ENCODE results near the gene NSUN5. TPM values are rescaled to one million over a fixed set of nuclear protein-coding genes. Genes with fewer than 3 reads are reported as not detected.

The NSUN5 gene
- total RNA-seq, 4 donors from 2014 or later: 5.9 to 27.1 (median 13.7) TPM

DNA sequence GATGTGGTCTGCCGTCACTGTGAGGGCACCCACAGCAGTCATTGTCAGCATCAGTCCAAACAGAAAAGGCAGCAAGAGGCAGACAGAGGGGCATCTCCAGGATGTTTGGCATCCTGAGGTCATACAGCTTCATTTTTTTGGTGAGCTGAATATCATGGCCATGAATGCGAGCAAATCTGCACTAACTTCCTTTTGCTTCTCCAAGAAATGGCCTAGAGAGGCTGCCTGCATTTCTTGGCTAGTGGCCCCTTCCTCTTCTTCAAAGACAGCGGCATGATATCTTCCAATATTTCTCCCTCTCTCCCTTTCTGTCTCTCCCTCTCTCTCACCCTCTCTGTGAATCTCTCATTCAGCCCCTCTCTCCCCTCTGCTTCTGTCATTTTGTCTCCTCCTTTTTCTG, 44.2 kb upstream of the NSUN5 start:
- Histone ChIP-seq H3K4me3 (no peak overlapping the region), H3K9me3 (no peaks in the 10 kb centered on the region), H3K36me3 (no peaks in the 10 kb centered on the region), H3K27ac (no peak overlapping the region), H3K4me1 (no peaks in the 10 kb centered on the region), H3K27me3 (no peaks in the 10 kb centered on the region)
- TF ChIP-seq POLR2A (IDR thresholded peaks at IDR 0.05): no peak
- TF ChIP-seq CTCF (IDR thresholded peaks at IDR 0.05): no peak
- intact Hi-C loops (cut with DNase I; ENCODE audit: low total_unique reads): no loop called here
- no peak for DNase-seq

DNA sequence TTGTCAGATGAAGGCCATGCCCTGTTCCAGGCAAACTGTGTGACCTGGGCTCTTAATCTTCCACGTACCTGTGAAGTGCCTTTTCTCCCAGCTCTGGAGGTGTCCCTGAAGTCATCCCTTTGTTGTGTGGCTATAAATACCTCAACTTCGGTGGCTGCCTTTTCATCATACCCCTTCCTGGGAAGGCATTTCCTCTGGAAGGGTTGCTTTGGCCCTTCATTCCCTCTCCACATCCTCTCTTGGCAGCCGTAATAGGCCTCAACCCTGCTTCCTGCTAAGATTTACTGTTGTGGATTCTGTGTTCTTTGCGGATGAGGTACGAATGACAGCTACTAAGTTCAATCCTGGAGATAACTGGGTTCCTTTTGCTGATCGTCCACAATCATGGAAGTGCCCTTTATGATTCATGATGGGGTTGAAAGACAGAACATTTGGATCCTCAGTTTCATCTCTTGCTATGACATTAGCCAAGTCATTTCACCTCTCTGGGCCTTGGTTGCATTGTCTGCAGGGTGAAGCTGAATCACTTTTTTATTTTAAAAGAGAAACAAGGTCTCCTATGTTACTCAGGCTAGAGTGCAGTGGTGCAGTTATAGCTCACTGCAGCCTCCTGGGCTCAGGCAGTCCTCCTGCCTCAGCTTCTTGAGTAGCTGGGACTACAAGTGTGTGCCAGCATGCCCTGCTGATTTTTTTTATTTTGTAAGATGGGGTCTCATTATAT, 43.0 kb upstream of the NSUN5 start:
- Histone ChIP-seq H3K4me3 (no peak overlapping the region), H3K9me3 (no peaks in the 10 kb centered on the region), H3K27ac (no peak overlapping the region), H3K27me3 (no peaks in the 10 kb centered on the region), H3K36me3 (no peaks in the 10 kb centered on the region), H3K4me1 (no peaks in the 10 kb centered on the region)
- intact Hi-C loops (cut with DNase I; ENCODE audit: low total_unique reads): no loop called here
- no peak for DNase-seq
- TF ChIP-seq POLR2A (IDR thresholded peaks at IDR 0.05) (no peak), CTCF (IDR thresholded peaks at IDR 0.05) (no peak)

GRCh38 chr7:73350306-73351068, 41.9 kb upstream of the NSUN5 start:
- no peak for TF ChIP-seq POLR2A (IDR thresholded peaks at IDR 0.05)
- TF ChIP-seq CTCF (IDR thresholded peaks at IDR 0.05): no peak
- H3K4me3 ChIP-seq: no peak overlapping the region
- H3K27me3 ChIP-seq: no peaks in the 10 kb centered on the region
- intact Hi-C loops (cut with DNase I; ENCODE audit: low total_unique reads): no loop called here
- no peak for DNase-seq
- no peaks in the 10 kb centered on the region for H3K9me3 ChIP-seq
- H3K36me3 ChIP-seq: no peaks in the 10 kb centered on the region
- H3K4me1 ChIP-seq: no peaks in the 10 kb centered on the region
- no peak overlapping the region for H3K27ac ChIP-seq

DNA sequence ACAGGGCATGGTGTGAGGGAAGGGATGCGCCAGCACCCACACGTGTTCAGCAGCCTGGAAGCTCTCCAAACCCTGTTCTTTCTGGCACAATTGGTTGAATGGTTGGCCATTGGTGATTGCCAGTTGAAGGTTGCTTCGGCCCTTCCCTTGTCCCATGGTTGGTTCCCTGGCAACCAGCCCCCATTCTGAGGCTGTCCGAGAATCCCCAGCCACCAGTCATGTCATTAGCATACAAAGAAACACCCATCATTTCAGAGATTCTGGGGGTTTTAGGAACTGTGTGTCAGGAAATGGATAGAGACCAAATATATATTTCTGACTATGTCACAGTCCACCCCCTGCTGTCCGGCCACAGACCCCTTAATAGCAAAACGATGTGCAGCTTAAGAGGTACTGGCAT, 41.1 kb upstream of the NSUN5 start:
- no peaks in the 10 kb centered on the region for H3K27me3 ChIP-seq

More for the DNA sequence above, 41.1 kb upstream of the NSUN5 start:
- no peak overlapping the region for H3K4me3 ChIP-seq
- TF ChIP-seq CTCF (IDR thresholded peaks at IDR 0.05) (no peak), POLR2A (IDR thresholded peaks at IDR 0.05) (no peak)
- no peaks in the 10 kb centered on the region for H3K9me3 ChIP-seq
- no peak overlapping the region for H3K27ac ChIP-seq
- H3K36me3 ChIP-seq: no peaks in the 10 kb centered on the region
- DNase-seq: no peak
- intact Hi-C loops (cut with DNase I; ENCODE audit: low total_unique reads): no loop called here
- no peaks in the 10 kb centered on the region for H3K4me1 ChIP-seq

Measured in uterus (tissue), 4 donors.